BJ (cell line): ENCODE measurements around the gene RCOR3. TPM values are rescaled to one million over a fixed set of nuclear protein-coding genes. Genes with fewer than 3 reads are reported as not detected.
"Not testable (repeated sequence)": the region's sequence is repeated elsewhere in the genome, so short reads cannot be mapped to it uniquely, and the experiment has no call there.

Source experiments
- CTCF ChIA-PET: fragments of 350-600 bp; formaldehyde crosslinking; extraction: SDS; loops from one replicate; lab custom pipeline; 2021; ENCODE audit warnings: antibody characterized with exemption, inconsistent platforms; lab: Yijun Ruan, JAX
- POLR2A ChIA-PET: fragments of 300-600 bp; sonication (Branson Sonifier 250); formaldehyde crosslinking; extraction: SDS; loops from one replicate; lab custom pipeline; 2021; ENCODE audit warnings: antibody characterized with exemption; lab: Charles Lee
- DNase-seq: peaks from one replicate; pipeline ENCODE4 v3.0.0-alpha.2; 2011; ENCODE audit warnings: low read depth
- H3K27me3 ChIP-seq: 2 replicates; pipeline ENCODE4 v1.6.0; 2011; ENCODE audit warnings: low read length; ENCODE audit not compliant: control insufficient read depth, insufficient read depth
- H3K36me3 ChIP-seq: 2 replicates; pipeline ENCODE4 v1.5.1; 2011; ENCODE audit warnings: low read length; ENCODE audit not compliant: control insufficient read depth, insufficient read depth
- H3K4me3 ChIP-seq: 2 replicates; pipeline ENCODE4 v1.5.1; 2011; ENCODE audit warnings: low read depth, mild to moderate bottlenecking, control low read depth, low read length
- CTCF ChIP-seq: IDR thresholded peaks from 2 replicates; pipeline ENCODE4 v1.5.1; 2011; ENCODE audit warnings: low read depth, mild to moderate bottlenecking, control low read depth, inconsistent platforms, low read length, moderate library complexity; ENCODE audit not compliant: insufficient read depth
- polyA plus RNA-seq: library from polyadenylated mRNA; depleted of rRNA; stranded (reverse); fragments of >200 nt; gene quantifications from 2 replicates; pipeline ENCODE4 v1.2.3, GENCODE V29; 2011

Gene RCOR3
- polyA plus RNA-seq, 1 experiment, result 27.7 TPM

DNA sequence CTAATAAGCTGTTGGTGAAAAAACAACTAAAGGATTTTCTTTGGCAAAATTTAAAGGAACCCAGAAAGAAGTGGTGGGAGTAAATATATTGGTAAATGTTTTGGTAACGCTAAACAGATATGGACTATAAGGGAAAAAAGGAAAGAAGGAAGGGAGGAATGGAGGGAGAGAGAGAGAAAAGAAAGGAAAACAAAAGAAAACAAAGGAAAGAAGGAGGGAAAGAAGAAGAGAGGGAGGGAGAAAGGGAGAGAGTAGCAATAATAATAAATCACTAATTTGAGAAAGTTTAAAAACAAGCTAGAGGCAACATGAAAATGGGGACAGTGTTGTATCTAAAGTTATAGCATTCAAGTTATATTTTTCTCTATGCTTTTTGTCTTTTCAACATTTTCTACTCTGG lies 43.6 kb upstream of the RCOR3 start:
- Histone ChIP-seq H3K4me3 (no peak overlapping the region), H3K27me3 (no peaks in the 10 kb centered on the region), H3K36me3 (no peaks in the 10 kb centered on the region)
- ChIA-PET POLR2A (no interaction called here), CTCF (interaction anchor here (1.6 kb wide), 1 partner anchor 13 kb away, joined by 5 read pairs; no protein-coding TSS in a partner anchor)
- no peak for DNase-seq
- no peak for TF ChIP-seq CTCF

DNA sequence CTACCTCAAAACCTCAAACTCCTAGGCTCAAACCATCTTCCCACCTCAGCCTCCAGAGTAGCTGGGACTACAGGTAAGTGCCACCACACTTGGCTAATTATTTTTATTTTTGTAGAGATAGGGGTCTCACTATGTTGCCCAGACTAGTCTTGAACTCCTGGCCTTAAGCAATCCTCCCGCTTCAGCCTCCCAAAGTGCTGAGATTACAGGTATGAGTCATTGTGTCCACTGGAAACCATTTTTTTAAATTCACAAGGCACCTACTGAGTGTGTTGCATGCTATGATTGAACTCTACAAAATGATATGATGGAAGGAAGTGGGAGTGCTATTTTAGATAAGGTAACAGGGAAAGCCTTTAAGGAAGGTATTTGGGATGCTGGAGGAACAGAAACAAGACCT lies 41.8 kb upstream of the RCOR3 start:
- no peaks in the 10 kb centered on the region for H3K27me3 ChIP-seq
- ChIA-PET CTCF (no interaction called here), POLR2A (no interaction called here)
- no peak for DNase-seq
- H3K4me3 ChIP-seq, result no peak overlapping the region
- H3K36me3 ChIP-seq, result no peaks in the 10 kb centered on the region
- TF ChIP-seq CTCF, result no peak

GRCh38 chr1:211222469-211223234 lies 36.5 kb upstream of the RCOR3 start:
- H3K4me3 ChIP-seq, H3K27me3 ChIP-seq, H3K36me3 ChIP-seq, DNase-seq, POLR2A ChIA-PET, CTCF ChIA-PET: not testable (repeated sequence)

GRCh38 chr1:211228573-211229364 lies 30.4 kb upstream of the RCOR3 start:
- H3K27me3 ChIP-seq, H3K36me3 ChIP-seq, H3K4me3 ChIP-seq, CTCF ChIA-PET, POLR2A ChIA-PET, DNase-seq: not testable (repeated sequence)

DNA sequence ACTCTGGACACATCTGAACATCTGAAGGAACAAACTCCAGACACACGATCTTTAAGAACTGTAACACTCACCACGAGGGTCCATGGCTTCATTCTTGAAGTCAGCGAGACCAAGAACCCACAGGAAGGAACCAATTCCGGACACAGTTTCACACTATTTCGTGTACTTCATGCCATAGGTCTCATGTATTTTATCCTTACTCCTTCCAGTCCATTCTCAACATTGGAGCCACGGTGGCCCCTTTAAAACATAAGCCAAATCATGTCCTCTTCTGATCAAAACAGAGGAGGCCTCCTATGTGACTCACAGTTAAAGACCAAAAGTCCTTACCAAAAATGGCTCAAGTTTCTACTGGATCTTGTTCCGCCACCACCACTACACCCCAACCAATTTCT lies 29.8 kb upstream of the RCOR3 start:
- DNase-seq, result no peak
- ChIA-PET POLR2A (no interaction called here), CTCF (no interaction called here)
- Histone ChIP-seq H3K4me3 (no peak overlapping the region), H3K36me3 (no peaks in the 10 kb centered on the region), H3K27me3 (no peaks in the 10 kb centered on the region)
- no peak for TF ChIP-seq CTCF

GRCh38 chr1:211231873-211232272 lies 27.3 kb upstream of the RCOR3 start:
- POLR2A ChIA-PET, result no interaction called here
- no peak for DNase-seq
- Histone ChIP-seq H3K4me3 (no peak overlapping the region), H3K27me3 (no peaks in the 10 kb centered on the region), H3K36me3 (no peaks in the 10 kb centered on the region)
- no peak for TF ChIP-seq CTCF
- CTCF ChIA-PET, result no interaction called here
